ENCODE data around the gene TFEB.

- TF ChIP-seq CTCF (IDR thresholded peaks at IDR 0.05; ENCODE audit: low read depth, low read length, missing input control): no peak
- TF ChIP-seq RAD21 (IDR thresholded peaks at IDR 0.05): no peak
- no peak for TF ChIP-seq MAX (IDR thresholded peaks at IDR 0.05)
- no peak for TF ChIP-seq RXRA (IDR thresholded peaks at IDR 0.05)
- no peak for TF ChIP-seq HNF4A (conservative IDR thresholded peaks at IDR 0.05)
- no peak for TF ChIP-seq GABPA (IDR thresholded peaks at IDR 0.05 in 1 of 2, conservative IDR thresholded peaks at IDR 0.05 in 1 of 2)
- TF ChIP-seq FOXA1 (IDR thresholded peaks at IDR 0.05): no peak
- no peak for TF ChIP-seq REST (IDR thresholded peaks at IDR 0.05)
- TF ChIP-seq ZBTB33 (IDR thresholded peaks at IDR 0.05): no peak
- no peak for TF ChIP-seq TAF1 (conservative IDR thresholded peaks at IDR 0.05)
- TF ChIP-seq SP1 (IDR thresholded peaks at IDR 0.05): no peak
- no peak for TF ChIP-seq JUND (IDR thresholded peaks at IDR 0.05)
These were observed 76.8 kb downstream of the TFEB start for GRCh38 chr6:41658636-41659035.

Measured in liver (tissue), 3 donors.